WTC11 (cell line): Measurements from ENCODE around the gene RDH16.

Experiments used
- ELF4 ChIP-seq: sonication (generic); formaldehyde crosslinking; IDR thresholded peaks from 2 replicates; pipeline ENCODE4 v1.8.1; 2022; ENCODE audit warnings: low read depth, mild to moderate bottlenecking, moderate library complexity, missing genetic modification reagents
- ZNF121 ChIP-seq: sonication (generic); formaldehyde crosslinking; IDR thresholded peaks from 2 replicates; pipeline ENCODE4 v1.8.0; 2023; ENCODE audit warnings: missing genetic modification reagents
- TF ChIP-seq, protein P1 (sequence below): sonication (generic); formaldehyde crosslinking; IDR thresholded peaks from 2 replicates; pipeline ENCODE4 v1.8.0; 2023; ENCODE audit warnings: missing genetic modification reagents, mild to moderate bottlenecking, borderline replicate concordance

DNA sequence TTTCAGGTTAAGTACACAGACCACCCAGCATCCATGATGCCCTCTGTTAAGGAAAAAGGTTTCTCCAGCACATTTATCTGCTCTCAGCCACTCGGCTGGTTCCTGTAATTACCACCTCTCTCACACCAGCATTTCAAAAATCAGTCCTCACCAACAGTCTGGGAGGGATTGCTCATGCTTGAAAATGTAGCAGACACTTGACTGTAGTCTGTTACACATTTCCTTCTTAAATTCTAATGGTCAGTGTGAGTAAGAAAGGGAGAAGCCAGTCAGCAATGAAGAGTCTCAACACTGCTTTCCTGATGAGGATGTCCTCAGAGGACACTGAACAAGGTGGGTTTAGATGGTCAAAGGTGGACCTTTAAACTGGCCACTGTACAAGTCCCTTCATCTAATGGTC lies 43.0 kb upstream of the RDH16 start:
- TF ChIP-seq ELF4 (CRISPR knock-in tag) (no peak), ZNF121 (no peak)
- TF ChIP-seq, protein P1, sequence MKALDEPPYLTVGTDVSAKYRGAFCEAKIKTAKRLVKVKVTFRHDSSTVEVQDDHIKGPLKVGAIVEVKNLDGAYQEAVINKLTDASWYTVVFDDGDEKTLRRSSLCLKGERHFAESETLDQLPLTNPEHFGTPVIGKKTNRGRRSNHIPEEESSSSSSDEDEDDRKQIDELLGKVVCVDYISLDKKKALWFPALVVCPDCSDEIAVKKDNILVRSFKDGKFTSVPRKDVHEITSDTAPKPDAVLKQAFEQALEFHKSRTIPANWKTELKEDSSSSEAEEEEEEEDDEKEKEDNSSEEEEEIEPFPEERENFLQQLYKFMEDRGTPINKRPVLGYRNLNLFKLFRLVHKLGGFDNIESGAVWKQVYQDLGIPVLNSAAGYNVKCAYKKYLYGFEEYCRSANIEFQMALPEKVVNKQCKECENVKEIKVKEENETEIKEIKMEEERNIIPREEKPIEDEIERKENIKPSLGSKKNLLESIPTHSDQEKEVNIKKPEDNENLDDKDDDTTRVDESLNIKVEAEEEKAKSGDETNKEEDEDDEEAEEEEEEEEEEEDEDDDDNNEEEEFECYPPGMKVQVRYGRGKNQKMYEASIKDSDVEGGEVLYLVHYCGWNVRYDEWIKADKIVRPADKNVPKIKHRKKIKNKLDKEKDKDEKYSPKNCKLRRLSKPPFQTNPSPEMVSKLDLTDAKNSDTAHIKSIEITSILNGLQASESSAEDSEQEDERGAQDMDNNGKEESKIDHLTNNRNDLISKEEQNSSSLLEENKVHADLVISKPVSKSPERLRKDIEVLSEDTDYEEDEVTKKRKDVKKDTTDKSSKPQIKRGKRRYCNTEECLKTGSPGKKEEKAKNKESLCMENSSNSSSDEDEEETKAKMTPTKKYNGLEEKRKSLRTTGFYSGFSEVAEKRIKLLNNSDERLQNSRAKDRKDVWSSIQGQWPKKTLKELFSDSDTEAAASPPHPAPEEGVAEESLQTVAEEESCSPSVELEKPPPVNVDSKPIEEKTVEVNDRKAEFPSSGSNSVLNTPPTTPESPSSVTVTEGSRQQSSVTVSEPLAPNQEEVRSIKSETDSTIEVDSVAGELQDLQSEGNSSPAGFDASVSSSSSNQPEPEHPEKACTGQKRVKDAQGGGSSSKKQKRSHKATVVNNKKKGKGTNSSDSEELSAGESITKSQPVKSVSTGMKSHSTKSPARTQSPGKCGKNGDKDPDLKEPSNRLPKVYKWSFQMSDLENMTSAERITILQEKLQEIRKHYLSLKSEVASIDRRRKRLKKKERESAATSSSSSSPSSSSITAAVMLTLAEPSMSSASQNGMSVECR (CRISPR knock-in tag) = no peak
